T-helper 17 cell (primary cell): ENCODE measurements around the gene COG5. TPM values are rescaled to one million over a fixed set of nuclear protein-coding genes. Genes with fewer than 3 reads are reported as not detected.

ENCODE experiments used
- ATAC-seq: fragments of 150-1000 bp; cut with Tn5 transposase; 2 replicates; pipeline ENCODE4 v1.10.0; 2021; ENCODE audit warnings: mild to moderate bottlenecking, moderate library complexity
- DNase-seq, 3 donors: peaks; one replicate each; pipeline versions ENCODE4 v3.0.0 to v3.0.0-alpha.2; 2020 to 2021
- H3K9me3 ChIP-seq: one replicate; pipeline ENCODE4 v1.7.0; 2013; ENCODE audit warnings: low read length, mild to moderate bottlenecking; ENCODE audit not compliant: control insufficient read depth, poor library complexity, severe bottlenecking
- H3K27ac Mint-ChIP-seq: one replicate; pipeline ENCODE4 v1.8.0; 2022; ENCODE audit warnings: mild to moderate bottlenecking, moderate library complexity, mixed read lengths
- H3K27me3 Mint-ChIP-seq: one replicate; pipeline ENCODE4 v1.8.0; 2022; ENCODE audit warnings: mixed read lengths
- H3K36me3 Mint-ChIP-seq: one replicate; pipeline ENCODE4 v1.8.0; 2022; ENCODE audit warnings: low read depth, mixed read lengths
- H3K4me1 Mint-ChIP-seq: one replicate; pipeline ENCODE4 v1.8.0; 2022; ENCODE audit warnings: mild to moderate bottlenecking, mixed read lengths
- H3K4me3 Mint-ChIP-seq: one replicate; pipeline ENCODE4 v1.8.0; 2022; ENCODE audit warnings: mild to moderate bottlenecking, moderate library complexity, mixed read lengths
- total RNA-seq, 4 donors: library from RNA in 2 of 4; stranded (reverse) in 2 of 4; gene quantifications; one replicate each; pipeline ENCODE4 v1.2.3 and lab custom pipeline; 2022 to 2026

COG5 gene
- total RNA-seq (10 to 100 TPM; 54.8 to 87.4 TPM), total RNA-seq (lab: John Stamatoyannopoulos, UW) (67.7 to 92.6 reads per million in 2 donors)

GRCh38 chr7:107563775-107564552 is at the start of gene COG5, which contains the start of gene DUS4L:
COG5 (minus strand) TSS chr7:107563920; CDS start chr7:107563896, 24 bp downstream.
DUS4L (plus strand) TSS chr7:107563971; CDS start chr7:107567071, 3,100 bp downstream.
- ATAC-seq, result peak; percentile 84
- Mint-ChIP-seq H3K27ac (peak within 1 kb of the TSS; percentile 93), H3K27me3 (no peaks in the 10 kb centered on the region), H3K4me3 (peak within 1 kb of the TSS; percentile 89), H3K4me1 (peaks cover 54% of the 10 kb centered on the region), H3K36me3 (no peaks in the 10 kb centered on the region)
- H3K9me3 ChIP-seq, result no peaks in the 10 kb centered on the region
- peak; percentile 73 to 78 (median 76) for DNase-seq

GRCh38 chr7:107613439-107613838 is 49.7 kb upstream of the COG5 start:
- Mint-ChIP-seq H3K4me3 (no peak overlapping the region), H3K36me3 (peaks cover 3% of the 10 kb centered on the region), H3K27me3 (no peaks in the 10 kb centered on the region), H3K4me1 (no peaks in the 10 kb centered on the region), H3K27ac (no peak overlapping the region)
- ATAC-seq, result no peak
- DNase-seq, result no peak
- no peaks in the 10 kb centered on the region for H3K9me3 ChIP-seq

- no peaks in the 10 kb centered on the region for H3K9me3 ChIP-seq
- no peak for ATAC-seq
- Mint-ChIP-seq H3K27me3 (no peaks in the 10 kb centered on the region), H3K27ac (no peak overlapping the region), H3K36me3 (no peaks in the 10 kb centered on the region), H3K4me1 (no peaks in the 10 kb centered on the region), H3K4me3 (no peak overlapping the region)
- DNase-seq, result no peak
Measured at GRCh38 chr7:107610323-107610722, 46.6 kb upstream of the COG5 start.

GRCh38 chr7:107609811-107610261 is 46.1 kb upstream of the COG5 start:
- no peaks in the 10 kb centered on the region for H3K4me1 Mint-ChIP-seq
- H3K4me3 Mint-ChIP-seq, result no peak overlapping the region
- no peaks in the 10 kb centered on the region for H3K27me3 Mint-ChIP-seq
- no peaks in the 10 kb centered on the region for H3K36me3 Mint-ChIP-seq
- ATAC-seq (no peak), DNase-seq (no peak)
- no peaks in the 10 kb centered on the region for H3K9me3 ChIP-seq
- H3K27ac Mint-ChIP-seq, result no peak overlapping the region

GRCh38 chr7:107606303-107606702 is 42.6 kb upstream of the COG5 start:
- no peak for DNase-seq
- no peaks in the 10 kb centered on the region for H3K9me3 ChIP-seq
- H3K27me3 Mint-ChIP-seq, result no peaks in the 10 kb centered on the region
- no peak overlapping the region for H3K27ac Mint-ChIP-seq
- H3K36me3 Mint-ChIP-seq, result no peaks in the 10 kb centered on the region
- H3K4me3 Mint-ChIP-seq, result no peak overlapping the region
- no peak for ATAC-seq
- H3K4me1 Mint-ChIP-seq, result no peaks in the 10 kb centered on the region

GRCh38 chr7:107605218-107605815 is 41.6 kb upstream of the COG5 start:
- ATAC-seq, result no peak
- no peaks in the 10 kb centered on the region for H3K36me3 Mint-ChIP-seq

GRCh38 chr7:107600816-107601215 is 37.1 kb upstream of the COG5 start:
- H3K4me3 Mint-ChIP-seq, result no peak overlapping the region
- no peaks in the 10 kb centered on the region for H3K9me3 ChIP-seq
- H3K36me3 Mint-ChIP-seq, result peaks cover 2% of the 10 kb centered on the region
- no peaks in the 10 kb centered on the region for H3K4me1 Mint-ChIP-seq
- ATAC-seq (no peak), DNase-seq (no peak)
- no peak overlapping the region for H3K27ac Mint-ChIP-seq
- H3K27me3 Mint-ChIP-seq, result no peaks in the 10 kb centered on the region

More at GRCh38 chr7:107605218-107605815, 41.6 kb upstream of the COG5 start:
- Mint-ChIP-seq H3K4me1 (no peaks in the 10 kb centered on the region), H3K4me3 (no peak overlapping the region), H3K27ac (no peak overlapping the region), H3K27me3 (no peaks in the 10 kb centered on the region)
- no peaks in the 10 kb centered on the region for H3K9me3 ChIP-seq
- DNase-seq, result no peak

- Mint-ChIP-seq H3K4me3 (no peak overlapping the region), H3K36me3 (peaks cover 5% of the 10 kb centered on the region), H3K27me3 (no peaks in the 10 kb centered on the region), H3K4me1 (no peaks in the 10 kb centered on the region), H3K27ac (no peak overlapping the region)
- H3K9me3 ChIP-seq, result no peaks in the 10 kb centered on the region
- no peak for ATAC-seq
- no peak for DNase-seq
Measured at GRCh38 chr7:107599262-107599661, 35.5 kb upstream of the COG5 start.

- DNase-seq (no peak), ATAC-seq (no peak)
- H3K36me3 Mint-ChIP-seq, result peaks cover 5% of the 10 kb centered on the region
- no peaks in the 10 kb centered on the region for H3K4me1 Mint-ChIP-seq
- no peaks in the 10 kb centered on the region for H3K9me3 ChIP-seq
- H3K27me3 Mint-ChIP-seq, result no peaks in the 10 kb centered on the region
- no peak overlapping the region for H3K4me3 Mint-ChIP-seq
- no peak overlapping the region for H3K27ac Mint-ChIP-seq
Measured at GRCh38 chr7:107597953-107598352, 34.2 kb upstream of the COG5 start.

GRCh38 chr7:107597582-107597916 is 33.8 kb upstream of the COG5 start:
- ATAC-seq (no peak), DNase-seq (no peak)
- no peaks in the 10 kb centered on the region for H3K4me1 Mint-ChIP-seq
- H3K9me3 ChIP-seq, result no peaks in the 10 kb centered on the region
- H3K36me3 Mint-ChIP-seq, result peaks cover 5% of the 10 kb centered on the region
- no peak overlapping the region for H3K27ac Mint-ChIP-seq
- H3K4me3 Mint-ChIP-seq, result no peak overlapping the region
- no peaks in the 10 kb centered on the region for H3K27me3 Mint-ChIP-seq

GRCh38 chr7:107596881-107597581 is 33.3 kb upstream of the COG5 start:
- no peaks in the 10 kb centered on the region for H3K27me3 Mint-ChIP-seq
- DNase-seq (no peak), ATAC-seq (no peak)
- no peak overlapping the region for H3K27ac Mint-ChIP-seq
- peaks cover 5% of the 10 kb centered on the region for H3K36me3 Mint-ChIP-seq
- H3K9me3 ChIP-seq, result no peaks in the 10 kb centered on the region
- no peaks in the 10 kb centered on the region for H3K4me1 Mint-ChIP-seq
- H3K4me3 Mint-ChIP-seq, result no peak overlapping the region

- no peaks in the 10 kb centered on the region for H3K9me3 ChIP-seq
- no peaks in the 10 kb centered on the region for H3K27me3 Mint-ChIP-seq
- H3K36me3 Mint-ChIP-seq, result peaks cover 4% of the 10 kb centered on the region
- no peak overlapping the region for H3K4me3 Mint-ChIP-seq
- no peaks in the 10 kb centered on the region for H3K4me1 Mint-ChIP-seq
- DNase-seq (no peak), ATAC-seq (no peak)
- H3K27ac Mint-ChIP-seq, result no peak overlapping the region
Measured at GRCh38 chr7:107594961-107595737, 31.4 kb upstream of the COG5 start.

GRCh38 chr7:107593025-107593410 is 29.3 kb upstream of the COG5 start:
- H3K9me3 ChIP-seq, result no peaks in the 10 kb centered on the region
- DNase-seq (no peak), ATAC-seq (no peak)
- Mint-ChIP-seq H3K36me3 (peaks cover 3% of the 10 kb centered on the region), H3K27ac (peak overlapping the region; percentile 16), H3K4me1 (no peaks in the 10 kb centered on the region), H3K27me3 (no peaks in the 10 kb centered on the region), H3K4me3 (no peak overlapping the region)
